ENCODE results near the gene FGF9.

- TF ChIP-seq CTCF (conservative IDR thresholded peaks at IDR 0.05) (no peak), ZFX (IDR thresholded peaks at IDR 0.05) (no peak)
These were observed 74.4 kb downstream of the FGF9 start for GRCh38 chr13:21745307-21745706.
